ENCODE results near the gene DCAF11.
A peak's percentile ranks its signal among the peaks of the same experiment; 100 is the strongest.

Gene DCAF11

GRCh38 chr14:24079491-24080141 lies 35.0 kb upstream of the DCAF11 start:
- DNase-seq, result no peak

DNA sequence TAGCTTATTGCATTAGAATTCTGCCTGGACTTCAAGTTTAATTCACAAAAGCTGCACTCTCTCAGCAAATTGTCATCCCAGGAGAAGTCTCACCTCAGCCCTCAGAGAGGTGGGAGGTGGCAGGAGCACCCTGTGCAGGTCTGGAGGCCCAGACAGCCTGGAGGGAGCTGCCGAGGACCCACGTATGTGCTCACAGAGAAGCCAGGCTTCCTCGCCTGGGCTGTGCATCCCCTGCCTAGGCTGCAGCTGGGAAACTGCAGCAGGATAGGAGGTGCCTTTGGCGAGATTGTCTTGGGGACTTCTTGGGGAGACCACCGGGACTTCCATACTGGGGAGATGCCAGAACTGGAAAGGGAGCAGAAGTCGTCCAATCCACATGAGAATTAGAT lies 34.4 kb upstream of the DCAF11 start:
- no peak for DNase-seq

DNA sequence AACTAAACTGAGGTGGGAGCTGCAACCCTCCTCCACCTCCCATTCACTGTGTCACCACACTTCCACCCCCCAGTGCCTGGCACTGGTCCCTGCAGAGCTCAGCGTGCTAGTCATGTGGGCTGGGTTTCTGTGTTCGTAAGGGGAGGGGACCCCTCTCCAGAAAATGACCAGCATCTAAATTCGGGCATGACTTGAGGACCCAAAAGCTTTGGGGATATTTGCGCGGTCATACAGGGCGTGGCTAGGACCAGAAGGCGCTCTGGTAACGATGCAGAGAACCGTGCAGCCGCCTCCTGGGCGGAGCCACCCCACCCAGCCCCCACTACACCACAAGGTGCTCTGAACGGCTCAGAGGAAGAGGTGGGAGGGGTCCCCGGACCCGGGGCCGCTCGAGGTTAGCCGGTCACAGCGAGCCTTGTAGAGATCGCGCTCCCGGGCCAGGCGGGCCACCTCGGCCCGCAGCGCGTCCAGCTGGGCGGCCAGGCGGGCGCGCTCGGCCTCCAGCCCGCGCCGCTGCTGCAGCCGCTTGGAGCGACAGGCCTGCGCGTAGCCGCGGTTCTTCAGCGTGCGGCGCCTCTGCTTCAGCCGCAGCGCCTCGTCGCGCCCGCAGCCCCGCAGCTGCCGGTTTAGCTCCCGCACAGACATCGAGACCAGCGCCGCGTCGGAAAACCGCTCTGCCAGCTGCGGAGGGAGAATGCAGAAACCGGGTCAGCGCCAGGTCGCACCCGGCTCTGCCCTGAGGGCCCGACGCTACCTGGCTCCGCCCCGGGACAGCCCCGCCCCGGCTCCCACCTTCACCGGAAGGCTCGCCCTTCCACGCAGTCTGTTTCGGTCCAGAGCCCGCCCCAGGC lies 33.5 kb upstream of the DCAF11 start:
- peak; percentile 64 for DNase-seq

- DNase-seq, result no peak
Measured at GRCh38 chr14:24081739-24082211, 32.8 kb upstream of the DCAF11 start.

DNA sequence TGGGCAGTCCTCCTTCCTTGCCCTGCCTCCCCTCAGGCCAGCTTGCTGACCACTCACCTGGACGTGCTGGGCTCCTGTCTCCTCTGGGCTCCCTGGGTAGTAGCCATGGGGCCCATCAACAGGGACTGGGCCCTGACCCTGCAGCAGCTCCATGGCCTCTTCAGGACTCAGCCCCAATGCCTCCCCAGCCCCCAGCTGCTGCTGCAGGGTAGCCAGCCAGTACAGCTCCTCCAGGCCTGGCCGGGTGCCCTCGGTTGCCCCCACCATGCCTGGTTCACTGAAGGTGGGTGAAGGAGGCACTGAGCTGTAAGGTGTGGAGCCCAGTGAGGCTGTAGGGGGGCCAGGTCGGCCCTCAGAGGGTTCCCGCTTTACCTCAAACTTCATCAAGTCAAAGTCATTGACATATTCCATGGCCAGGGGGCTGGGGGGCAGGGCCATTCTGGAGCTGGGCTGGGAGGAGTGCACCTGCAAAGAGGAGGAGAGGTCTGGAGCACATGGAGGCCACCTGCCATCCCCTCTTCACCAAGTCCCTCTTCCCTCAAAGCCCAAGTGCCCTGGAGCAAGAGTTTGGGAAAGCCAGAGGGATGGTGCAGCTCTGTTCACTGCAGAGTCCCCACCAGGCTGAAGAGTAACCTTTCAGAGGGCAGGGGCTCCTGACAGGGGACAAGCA lies 32.0 kb upstream of the DCAF11 start:
- no peak for DNase-seq

DNA sequence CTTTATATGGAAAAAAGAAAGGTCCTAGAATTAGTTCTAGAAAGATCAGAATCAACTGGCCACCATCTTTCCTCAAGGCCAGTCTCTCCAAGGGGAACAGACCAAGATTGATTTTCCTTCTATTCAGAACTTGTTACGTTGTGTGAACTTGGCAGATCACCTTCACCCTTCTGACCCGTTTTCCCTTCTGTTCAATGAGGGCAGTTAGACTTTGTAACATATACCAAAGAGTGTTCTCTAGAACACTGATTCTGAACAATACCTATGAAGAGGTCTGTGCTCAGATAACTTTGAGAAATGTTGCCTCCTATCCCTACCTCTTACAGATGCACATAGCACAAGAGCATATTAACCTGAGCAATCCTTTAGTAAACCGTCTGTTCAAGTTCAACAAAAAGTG lies 31.1 kb upstream of the DCAF11 start:
- DNase-seq, result no peak

- DNase-seq, result no peak
Measured at GRCh38 chr14:24084440-24084839, 30.1 kb upstream of the DCAF11 start.

- DNase-seq, result no peak
Measured at GRCh38 chr14:24085215-24085614, 29.4 kb upstream of the DCAF11 start.

GRCh38 chr14:24086193-24086955 lies 28.2 kb upstream of the DCAF11 start:
- DNase-seq, result no peak

DNA sequence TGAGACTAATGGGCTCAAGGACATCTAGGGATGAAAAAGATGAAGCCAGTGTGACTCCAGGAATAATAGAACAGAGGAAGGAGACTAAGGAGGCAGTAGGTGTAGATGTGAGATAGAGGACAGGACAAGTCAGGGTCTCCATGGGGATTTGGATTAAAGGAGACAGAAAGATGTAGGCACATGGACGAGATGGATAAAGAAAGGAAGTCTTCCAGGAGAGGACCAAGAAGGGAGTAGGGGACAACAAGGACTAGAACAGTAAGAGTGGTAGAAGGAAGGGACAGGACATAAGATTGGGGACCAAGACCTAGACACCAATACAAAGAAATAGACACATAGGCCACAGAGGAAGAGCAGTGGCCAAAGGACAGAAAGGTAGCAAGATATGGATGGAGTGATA lies 27.6 kb upstream of the DCAF11 start:
- DNase-seq, result no peak

DNA sequence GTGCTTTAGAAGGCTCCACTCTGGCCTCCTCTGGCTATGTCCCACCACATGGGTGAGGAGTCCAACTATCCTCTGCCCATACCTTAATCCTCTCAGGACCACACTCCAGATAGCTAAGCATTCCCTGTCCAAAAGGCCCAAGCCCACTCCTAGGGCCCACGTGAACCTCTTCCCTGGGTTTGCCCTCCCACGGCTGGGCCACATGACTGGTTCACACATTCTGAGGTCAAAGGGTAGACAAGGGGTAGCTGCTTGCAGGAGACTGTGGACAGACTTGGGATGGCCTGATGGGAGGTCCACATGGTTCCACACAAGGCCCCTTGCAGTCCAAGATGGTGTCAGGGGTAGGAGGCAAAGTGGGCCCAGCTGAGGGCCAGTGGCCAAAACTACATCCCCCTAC lies 26.5 kb upstream of the DCAF11 start:
- DNase-seq, result no peak

GRCh38 chr14:24089890-24090289 lies 24.7 kb upstream of the DCAF11 start:
- DNase-seq, result no peak

- no peak for DNase-seq
Measured at GRCh38 chr14:24092110-24092504, 22.5 kb upstream of the DCAF11 start.

- DNase-seq, result no peak
Measured at GRCh38 chr14:24092505-24093206, 21.9 kb upstream of the DCAF11 start.

DNA sequence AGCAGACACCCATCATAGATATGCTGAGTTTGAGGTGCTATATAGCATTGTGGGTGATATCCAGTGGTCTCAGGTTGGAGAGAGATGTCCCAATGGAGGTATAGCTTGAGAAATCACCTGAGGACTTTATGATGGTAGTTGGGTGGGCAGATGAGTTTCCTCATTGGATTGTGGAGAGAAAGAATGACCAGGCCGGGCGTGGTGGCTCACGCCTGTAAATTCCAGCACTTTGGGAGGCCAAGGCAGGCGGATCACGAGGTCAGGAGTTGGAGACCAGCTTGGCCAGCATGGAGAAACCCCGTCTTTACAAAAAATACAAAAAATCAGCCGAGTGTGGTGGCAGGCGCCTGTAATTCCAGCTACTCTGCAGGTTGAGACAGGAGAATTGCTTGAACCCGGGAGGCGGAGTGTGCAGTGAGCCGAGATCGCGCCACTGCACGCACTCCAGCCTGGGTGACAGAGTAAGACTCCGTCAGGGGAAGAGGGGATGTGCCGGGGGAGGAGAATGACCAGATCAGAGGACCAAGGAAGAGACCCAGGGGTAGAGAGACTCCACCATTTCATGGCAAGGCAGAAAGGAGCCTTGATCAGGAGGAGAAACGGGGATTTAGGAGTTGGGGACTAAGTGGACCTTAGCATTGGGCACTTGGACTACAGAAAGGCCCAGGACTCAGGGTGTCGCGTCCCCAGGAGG lies 21.2 kb upstream of the DCAF11 start:
- no peak for DNase-seq

DNA sequence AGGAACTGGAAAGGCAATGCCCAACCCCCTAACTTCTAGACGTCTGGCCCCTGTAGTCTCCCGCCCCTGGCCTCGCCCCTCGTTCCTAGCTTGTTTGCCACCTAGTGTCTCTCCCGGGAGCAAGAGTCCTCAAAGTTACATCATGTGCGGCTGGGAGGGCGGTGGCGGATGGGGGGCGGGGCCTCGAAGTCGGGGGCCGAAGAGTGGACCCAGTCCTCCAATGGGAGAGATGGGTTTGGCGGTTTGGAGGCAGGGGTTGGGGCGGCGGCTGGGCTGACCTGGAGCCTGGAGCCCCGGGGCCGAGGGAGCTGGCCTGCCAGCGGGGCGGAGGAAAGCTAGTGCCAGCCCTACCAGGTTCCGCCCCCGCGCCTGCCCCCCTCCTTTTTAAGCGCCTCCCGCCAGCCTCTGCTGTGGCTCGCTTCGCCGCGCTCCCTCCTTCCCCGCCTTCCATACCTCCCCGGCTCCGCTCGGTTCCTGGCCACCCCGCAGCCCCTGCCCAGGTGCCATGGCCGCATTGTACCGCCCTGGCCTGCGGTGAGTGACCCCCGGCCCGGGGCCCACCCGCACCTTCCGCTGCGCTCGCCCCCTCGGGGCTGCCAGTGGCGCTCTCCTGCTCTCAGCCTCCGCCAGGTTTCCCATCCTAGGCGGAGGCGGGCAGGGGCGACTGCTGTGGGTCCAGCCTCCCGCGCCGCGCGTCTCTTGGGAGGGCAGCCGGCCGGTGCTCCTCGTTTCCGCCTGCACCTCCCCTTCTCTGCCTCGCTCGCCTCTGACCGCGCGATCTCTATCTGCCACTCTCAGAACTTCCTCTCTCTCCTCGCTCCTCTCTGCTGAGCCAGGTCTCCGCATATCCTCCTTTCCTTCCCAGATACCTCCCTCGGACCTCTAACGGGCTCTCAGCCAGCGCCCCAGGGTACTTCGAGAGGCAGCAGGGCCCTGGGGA lies 20.4 kb upstream of the DCAF11 start, which contains the start of gene PCK2:
Gene PCK2 (plus strand): TSS at position 411 of the 940 bp plus-strand sequence. CDS start 95 bp downstream, at position 506.
- DNase-seq, result peak; percentile 93

DNA sequence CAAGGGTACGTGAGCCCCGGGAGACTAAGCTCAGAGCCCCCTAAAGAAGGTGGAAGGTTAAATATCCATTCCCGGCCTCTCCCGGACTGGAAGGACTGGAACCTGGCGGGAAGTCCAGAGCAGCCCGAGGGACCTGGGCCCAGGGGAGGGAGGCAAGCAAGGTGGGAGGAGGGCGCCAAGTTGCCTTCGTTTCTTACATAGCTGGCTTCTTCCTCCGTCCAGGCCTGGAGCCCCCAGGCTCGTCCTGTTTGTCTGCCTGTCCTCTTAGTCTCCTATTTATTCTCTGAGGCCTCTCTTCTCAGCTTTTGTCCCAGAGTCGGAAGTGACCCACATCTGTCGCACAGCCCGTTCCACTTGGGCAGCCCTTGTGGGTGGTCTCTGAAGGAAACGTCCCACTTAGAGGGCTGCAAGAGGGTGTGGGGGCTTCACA lies 19.7 kb upstream of the DCAF11 start:
- no peak for DNase-seq

GRCh38 chr14:24095271-24096068 lies 19.1 kb upstream of the DCAF11 start:
- DNase-seq, result peak; percentile 60

DNA sequence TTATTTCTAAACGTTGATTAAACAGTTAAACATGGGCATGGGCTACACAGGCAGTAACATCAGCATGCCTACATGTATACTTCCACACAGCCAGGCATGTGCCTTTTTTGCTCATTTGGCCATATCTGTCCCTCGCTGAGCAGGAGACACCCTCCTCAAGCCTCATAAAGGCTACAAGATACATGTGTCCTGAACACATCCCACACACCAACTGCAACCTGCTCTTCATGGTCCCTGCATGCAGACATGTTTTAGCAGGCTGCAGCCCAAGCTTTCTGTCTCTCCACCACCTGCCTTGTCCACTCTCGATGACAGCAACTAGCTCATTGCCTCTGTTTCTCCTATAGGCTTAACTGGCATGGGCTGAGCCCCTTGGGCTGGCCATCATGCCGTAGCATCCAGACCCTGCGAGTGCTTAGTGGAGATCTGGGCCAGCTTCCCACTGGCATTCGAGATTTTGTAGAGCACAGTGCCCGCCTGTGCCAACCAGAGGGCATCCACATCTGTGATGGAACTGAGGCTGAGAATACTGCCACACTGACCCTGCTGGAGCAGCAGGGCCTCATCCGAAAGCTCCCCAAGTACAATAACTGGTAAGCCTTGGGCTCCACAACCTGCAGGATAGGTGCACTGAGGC lies 17.9 kb upstream of the DCAF11 start:
- no peak for DNase-seq
